ENCODE results near the gene CCP110. TPM values are rescaled to one million over a fixed set of nuclear protein-coding genes. Genes with fewer than 3 reads are reported as not detected.

The CCP110 gene
- total RNA-seq, 4 donors from 2014 or later = 7.1 to 43.4 (median 14.2) TPM

DNA sequence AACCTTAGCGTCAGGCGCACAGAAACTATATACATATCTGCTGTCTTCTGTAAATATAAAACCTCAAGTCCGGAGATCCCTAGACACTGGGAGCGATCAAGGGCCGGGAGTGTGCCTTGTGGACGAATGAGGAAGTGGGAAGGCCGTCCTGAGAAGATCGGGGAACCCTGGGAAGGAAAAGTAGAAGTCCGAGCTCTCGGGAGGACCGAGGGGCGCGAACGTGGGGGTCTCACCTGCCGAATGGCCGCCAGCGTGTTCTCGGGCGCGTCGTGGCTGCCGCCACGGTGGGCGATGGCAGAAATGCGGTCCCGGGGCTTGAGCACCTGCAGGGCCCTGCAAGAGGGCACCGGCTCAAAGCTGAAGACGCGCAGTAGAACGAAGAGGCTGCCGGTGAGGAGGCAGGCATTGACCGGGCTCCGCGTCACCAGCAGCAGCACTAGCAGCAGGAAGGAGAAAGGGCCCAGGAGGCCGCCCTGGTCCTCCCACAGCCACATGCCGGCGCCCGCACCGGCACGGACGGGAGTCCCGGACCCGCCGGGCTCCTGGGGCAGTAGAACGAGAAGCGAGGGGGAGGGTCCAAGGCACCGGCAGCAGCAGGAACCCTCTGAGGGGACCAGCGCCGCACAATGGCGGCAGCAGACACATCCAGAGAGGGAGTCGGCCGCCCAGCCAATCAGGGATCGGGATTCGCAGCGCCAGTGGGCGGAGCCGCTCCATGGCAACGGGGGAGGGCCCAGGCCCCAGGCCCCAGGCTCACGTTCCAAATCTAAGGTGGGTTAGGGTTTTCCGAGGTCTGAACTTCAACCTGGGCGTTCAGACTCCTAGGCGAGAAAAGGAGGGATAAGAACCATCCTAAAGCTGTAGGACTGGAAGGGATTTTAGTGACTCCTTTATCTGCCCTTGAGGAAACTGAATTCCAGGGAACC, 2.0 kb upstream of the CCP110 start, which contains the start of gene GDE1:
TSS of gene GDE1 (minus strand) at position 628 of the 926 bp plus-strand sequence. CDS start at position 494, 134 bp downstream.
- TF ChIP-seq POLR2AphosphoS5 (IDR thresholded peaks at IDR 0.05) (peak; percentile 97 to 98 (median 98)), POLR2A (IDR thresholded peaks at IDR 0.05) (peak; percentile 94), EP300 (IDR thresholded peaks at IDR 0.05; ENCODE audit: low read depth) (no peak)
- TF ChIP-seq, protein P1, sequence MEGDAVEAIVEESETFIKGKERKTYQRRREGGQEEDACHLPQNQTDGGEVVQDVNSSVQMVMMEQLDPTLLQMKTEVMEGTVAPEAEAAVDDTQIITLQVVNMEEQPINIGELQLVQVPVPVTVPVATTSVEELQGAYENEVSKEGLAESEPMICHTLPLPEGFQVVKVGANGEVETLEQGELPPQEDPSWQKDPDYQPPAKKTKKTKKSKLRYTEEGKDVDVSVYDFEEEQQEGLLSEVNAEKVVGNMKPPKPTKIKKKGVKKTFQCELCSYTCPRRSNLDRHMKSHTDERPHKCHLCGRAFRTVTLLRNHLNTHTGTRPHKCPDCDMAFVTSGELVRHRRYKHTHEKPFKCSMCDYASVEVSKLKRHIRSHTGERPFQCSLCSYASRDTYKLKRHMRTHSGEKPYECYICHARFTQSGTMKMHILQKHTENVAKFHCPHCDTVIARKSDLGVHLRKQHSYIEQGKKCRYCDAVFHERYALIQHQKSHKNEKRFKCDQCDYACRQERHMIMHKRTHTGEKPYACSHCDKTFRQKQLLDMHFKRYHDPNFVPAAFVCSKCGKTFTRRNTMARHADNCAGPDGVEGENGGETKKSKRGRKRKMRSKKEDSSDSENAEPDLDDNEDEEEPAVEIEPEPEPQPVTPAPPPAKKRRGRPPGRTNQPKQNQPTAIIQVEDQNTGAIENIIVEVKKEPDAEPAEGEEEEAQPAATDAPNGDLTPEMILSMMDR (IDR thresholded peaks at IDR 0.05) = peak in 4 of 5 experiments; percentile 13 to 41 (median 28)
- peak; percentile 97 for DNase-seq
- in situ Hi-C loops (cut with MboI; ENCODE audit: low pct_ligation_motif_present in 1 of 4, low pct_unique_long_range_greater_than_20kb in 1 of 4, low sequenced_read_pairs in 3 of 4) = loop anchor here in 2 of 4 donors (25.0 kb wide), 1 partner anchor 434 kb away; no protein-coding TSS in a partner anchor
- H3K27me3 ChIP-seq = no peaks in the 10 kb centered on the region
- no peaks in the 10 kb centered on the region for H3K36me3 ChIP-seq
- peaks cover 14 to 71% (median 42%) of the 10 kb centered on the region in 4 donors for H3K4me1 ChIP-seq
- no peaks in the 10 kb centered on the region for H3K9me3 ChIP-seq
- peak within 1 kb of the TSS; percentile 70 to 95 (median 85) for H3K4me3 ChIP-seq
- intact Hi-C loops (cut with DNase I; ENCODE audit: low total_unique reads) = loop anchor here (5.0 kb wide), 1 partner anchor 36 kb away; the partner anchor contains the start of gene VPS35L
- peak within 1 kb of the TSS; percentile 96 to 99 (median 98) for H3K27ac ChIP-seq
- 0 to 1% methylated on average over 3 to 59 of the region's 62 CpGs for WGBS, 2 donors (ENCODE audit: low coverage in 1 of 2)

DNA sequence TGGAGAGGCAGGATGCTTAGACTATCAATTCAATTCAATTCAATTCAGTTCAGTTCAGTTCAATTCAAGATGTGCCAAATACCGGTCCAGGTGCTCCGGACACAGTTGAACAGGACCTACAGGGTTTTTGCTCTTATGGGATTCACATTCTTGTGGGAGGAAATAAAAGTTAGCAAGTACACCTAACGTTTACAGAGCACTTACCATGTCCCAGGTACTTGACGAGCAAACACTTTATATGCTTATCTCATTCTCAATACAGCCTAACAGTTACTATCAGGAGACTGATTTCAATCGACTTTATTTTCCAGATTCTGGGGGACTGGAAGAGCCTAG, 1.4 kb upstream of the CCP110 start:
- H3K27ac ChIP-seq = peak overlapping the region; percentile 96 to 99 (median 98)
- peaks cover 14 to 65% (median 39%) of the 10 kb centered on the region in 4 donors for H3K4me1 ChIP-seq
- H3K4me3 ChIP-seq = no peak overlapping the region
- 25 to 48% methylated on average over 3 to 5 of the region's 5 CpGs for WGBS, 2 donors (ENCODE audit: low coverage in 1 of 2)
- no peak for DNase-seq
- in situ Hi-C loops (cut with MboI; ENCODE audit: low pct_ligation_motif_present in 1 of 4, low pct_unique_long_range_greater_than_20kb in 1 of 4, low sequenced_read_pairs in 3 of 4) = loop anchor here in 2 of 4 donors (25.0 kb wide), 1 partner anchor 435 kb away; no protein-coding TSS in a partner anchor
- no peaks in the 10 kb centered on the region for H3K27me3 ChIP-seq
- intact Hi-C loops (cut with DNase I; ENCODE audit: low total_unique reads) = loop anchor here (5.0 kb wide), 1 partner anchor 35 kb away; the partner anchor contains the start of gene VPS35L
- H3K36me3 ChIP-seq = no peaks in the 10 kb centered on the region
- no peak for TF ChIP-seq EP300 (IDR thresholded peaks at IDR 0.05; ENCODE audit: low read depth)
- TF ChIP-seq POLR2A (IDR thresholded peaks at IDR 0.05) = no peak
- TF ChIP-seq, protein P1 (IDR thresholded peaks at IDR 0.05) = no peak
- TF ChIP-seq POLR2AphosphoS5 (IDR thresholded peaks at IDR 0.05) = no peak
- no peaks in the 10 kb centered on the region for H3K9me3 ChIP-seq

DNA sequence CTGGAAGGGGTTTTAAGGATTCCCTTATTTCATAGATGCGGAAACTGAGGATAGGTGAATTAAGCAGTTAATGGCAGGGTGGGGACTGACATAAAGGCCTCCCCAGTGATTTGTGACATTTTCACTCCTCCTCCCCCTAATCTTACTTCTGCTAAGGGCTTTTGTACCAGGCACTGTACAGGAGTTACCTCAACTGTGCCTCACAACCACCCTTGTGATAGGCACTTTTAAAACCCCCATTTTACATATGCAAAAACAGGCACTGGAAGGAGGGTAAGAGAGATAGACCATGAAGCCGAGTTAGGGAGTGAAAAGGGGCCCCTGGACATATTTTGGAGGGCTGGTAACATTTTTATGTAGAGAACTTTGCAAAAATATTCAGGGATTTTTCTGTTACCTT, 982 bp upstream of the CCP110 start:
- Histone ChIP-seq H3K27ac (peak overlapping the region in 3 of 4 donors; percentile 96 to 99 (median 97)), H3K4me3 (no peak overlapping the region), H3K9me3 (no peaks in the 10 kb centered on the region), H3K27me3 (no peaks in the 10 kb centered on the region), H3K36me3 (peaks cover 0 to under 1% (median 0%) of the 10 kb centered on the region in 4 donors), H3K4me1 (peaks cover 14 to 61% (median 37%) of the 10 kb centered on the region in 4 donors)
- in situ Hi-C loops (cut with MboI; ENCODE audit: low pct_ligation_motif_present in 1 of 4, low pct_unique_long_range_greater_than_20kb in 1 of 4, low sequenced_read_pairs in 3 of 4) = loop anchor here in 2 of 4 donors (25.0 kb wide), 1 partner anchor 435 kb away; no protein-coding TSS in a partner anchor
- DNase-seq = no peak
- 90 to 100% methylated on average over 2 of the region's 2 CpGs for WGBS, 2 donors (ENCODE audit: low coverage in 1 of 2)
- TF ChIP-seq POLR2AphosphoS5 (IDR thresholded peaks at IDR 0.05) (no peak), POLR2A (IDR thresholded peaks at IDR 0.05) (no peak), EP300 (IDR thresholded peaks at IDR 0.05; ENCODE audit: low read depth) (no peak)
- TF ChIP-seq, protein P1 (IDR thresholded peaks at IDR 0.05) = no peak
- intact Hi-C loops (cut with DNase I; ENCODE audit: low total_unique reads) = loop anchor here (5.0 kb wide), 1 partner anchor 35 kb away; the partner anchor contains the start of gene VPS35L

DNA sequence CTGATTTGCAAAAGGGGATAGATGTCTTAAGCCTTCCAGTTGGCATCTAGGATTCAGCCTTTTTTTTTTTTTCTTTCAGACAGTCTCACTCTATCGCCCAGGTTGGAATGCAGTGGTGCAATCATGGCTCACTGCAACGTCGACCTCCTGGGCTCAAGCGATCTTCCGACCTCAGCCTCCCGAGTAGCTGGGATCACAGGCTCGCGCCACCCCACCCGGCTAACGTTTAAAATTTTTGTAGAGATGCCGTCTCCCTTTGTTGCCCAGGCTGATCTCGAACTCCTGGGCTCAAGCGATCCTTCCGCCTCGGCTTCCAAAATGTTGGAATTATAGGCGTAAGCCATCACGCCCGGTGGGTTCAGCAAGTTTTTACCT, 571 bp upstream of the CCP110 start:
- intact Hi-C loops (cut with DNase I; ENCODE audit: low total_unique reads) (loop anchor here (5.0 kb wide), 1 partner anchor 34 kb away; the partner anchor contains the start of gene VPS35L), in situ Hi-C loops (cut with MboI; ENCODE audit: low pct_ligation_motif_present in 1 of 4, low pct_unique_long_range_greater_than_20kb in 1 of 4, low sequenced_read_pairs in 3 of 4) (loop anchor here in 2 of 4 donors (25.0 kb wide), 1 partner anchor 436 kb away; no protein-coding TSS in a partner anchor)
- no peak for DNase-seq
- Histone ChIP-seq H3K36me3 (peaks cover 0 to 4% (median 0%) of the 10 kb centered on the region in 4 donors), H3K27ac (peak overlapping the region in 3 of 4 donors; percentile 79 to 96 (median 82)), H3K4me3 (no peak overlapping the region), H3K9me3 (no peaks in the 10 kb centered on the region), H3K27me3 (no peaks in the 10 kb centered on the region), H3K4me1 (peaks cover 14 to 57% (median 35%) of the 10 kb centered on the region in 4 donors)
- TF ChIP-seq POLR2A (IDR thresholded peaks at IDR 0.05) (no peak), POLR2AphosphoS5 (IDR thresholded peaks at IDR 0.05) (no peak), EP300 (IDR thresholded peaks at IDR 0.05; ENCODE audit: low read depth) (no peak)
- TF ChIP-seq, protein P1 (IDR thresholded peaks at IDR 0.05) = no peak
- 69 to 88% methylated on average over 6 to 18 of the region's 18 CpGs for whole genome bisulfite sequencing, 2 donors (ENCODE audit: low coverage in 1 of 2)

All from transverse colon (tissue), 4 donors.